NCI-H1436 (cell line): ENCODE data around the gene PPIF.
A peak's percentile ranks its signal among the peaks of the same experiment; 100 is the strongest.

Experiments used
- DNase-seq: peaks from one replicate; lab custom pipeline; 2025; lab: John Stamatoyannopoulos, UW

The PPIF gene

DNA sequence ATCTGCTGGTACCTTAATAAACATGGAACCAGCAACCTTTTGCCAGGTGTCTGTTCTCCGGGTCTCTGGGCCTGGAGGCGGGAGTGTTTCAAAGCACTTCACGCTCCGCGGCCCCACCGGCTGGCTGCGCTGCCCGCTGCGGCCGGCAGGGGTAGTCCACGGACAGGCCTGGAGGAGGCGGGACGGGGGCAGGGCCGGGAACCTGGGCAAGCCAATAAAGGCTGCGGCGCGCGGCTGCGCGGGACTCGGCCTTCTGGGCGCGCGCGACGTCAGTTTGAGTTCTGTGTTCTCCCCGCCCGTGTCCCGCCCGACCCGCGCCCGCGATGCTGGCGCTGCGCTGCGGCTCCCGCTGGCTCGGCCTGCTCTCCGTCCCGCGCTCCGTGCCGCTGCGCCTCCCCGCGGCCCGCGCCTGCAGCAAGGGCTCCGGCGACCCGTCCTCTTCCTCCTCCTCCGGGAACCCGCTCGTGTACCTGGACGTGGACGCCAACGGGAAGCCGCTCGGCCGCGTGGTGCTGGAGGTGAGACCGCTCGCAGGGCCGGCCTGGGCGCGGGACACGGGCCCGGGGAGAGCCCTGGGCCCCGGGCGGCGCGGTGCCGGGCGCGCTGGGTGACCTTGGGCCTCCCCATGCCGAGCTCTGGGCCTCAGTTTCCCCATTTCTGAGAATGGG, at the start of gene PPIF:
PPIF (plus strand) TSS at position 244 of the 668 bp plus-strand sequence; CDS start at position 324, 80 bp downstream.
- DNase-seq: peak; percentile 86

DNA sequence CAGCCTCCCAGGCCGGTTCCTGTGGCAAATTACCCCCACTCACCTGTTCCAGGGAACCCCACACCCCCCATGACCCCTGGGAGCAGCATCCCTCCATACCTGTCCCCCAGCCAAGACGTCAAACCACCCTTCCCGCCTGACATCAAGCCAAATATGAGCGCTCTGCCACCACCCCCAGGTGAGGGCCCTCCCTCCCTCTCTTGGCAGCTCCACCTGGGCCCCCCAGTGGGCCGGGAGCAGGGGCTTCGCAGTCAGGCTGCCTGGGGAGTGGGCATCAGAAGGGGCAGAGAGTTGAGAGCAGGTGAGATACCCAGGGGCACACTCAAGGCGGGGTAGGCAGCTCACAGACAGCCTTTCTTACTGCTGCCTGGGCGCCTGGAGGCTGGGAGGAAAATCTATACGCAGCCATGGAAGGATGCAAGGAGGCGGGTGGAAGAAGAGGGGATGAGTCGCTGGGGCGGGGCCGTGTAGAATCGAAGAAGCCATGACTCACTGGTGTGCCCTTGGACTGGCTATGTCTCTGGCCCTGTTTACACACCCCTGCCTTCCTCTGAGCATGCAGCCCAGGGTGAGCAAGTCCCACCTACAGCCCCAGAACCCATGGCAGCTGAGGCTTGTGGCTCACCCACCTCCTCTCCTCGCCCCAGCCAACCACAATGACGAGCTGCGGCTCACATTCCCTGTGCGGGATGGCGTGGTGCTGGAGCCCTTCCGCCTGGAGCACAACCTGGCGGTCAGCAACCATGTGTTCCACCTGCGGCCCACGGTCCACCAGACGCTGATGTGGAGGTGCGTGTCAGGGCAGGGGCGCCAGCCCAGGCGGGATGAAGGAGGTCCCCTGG, 48.6 kb upstream of the PPIF start:
- DNase-seq: no peak

DNA sequence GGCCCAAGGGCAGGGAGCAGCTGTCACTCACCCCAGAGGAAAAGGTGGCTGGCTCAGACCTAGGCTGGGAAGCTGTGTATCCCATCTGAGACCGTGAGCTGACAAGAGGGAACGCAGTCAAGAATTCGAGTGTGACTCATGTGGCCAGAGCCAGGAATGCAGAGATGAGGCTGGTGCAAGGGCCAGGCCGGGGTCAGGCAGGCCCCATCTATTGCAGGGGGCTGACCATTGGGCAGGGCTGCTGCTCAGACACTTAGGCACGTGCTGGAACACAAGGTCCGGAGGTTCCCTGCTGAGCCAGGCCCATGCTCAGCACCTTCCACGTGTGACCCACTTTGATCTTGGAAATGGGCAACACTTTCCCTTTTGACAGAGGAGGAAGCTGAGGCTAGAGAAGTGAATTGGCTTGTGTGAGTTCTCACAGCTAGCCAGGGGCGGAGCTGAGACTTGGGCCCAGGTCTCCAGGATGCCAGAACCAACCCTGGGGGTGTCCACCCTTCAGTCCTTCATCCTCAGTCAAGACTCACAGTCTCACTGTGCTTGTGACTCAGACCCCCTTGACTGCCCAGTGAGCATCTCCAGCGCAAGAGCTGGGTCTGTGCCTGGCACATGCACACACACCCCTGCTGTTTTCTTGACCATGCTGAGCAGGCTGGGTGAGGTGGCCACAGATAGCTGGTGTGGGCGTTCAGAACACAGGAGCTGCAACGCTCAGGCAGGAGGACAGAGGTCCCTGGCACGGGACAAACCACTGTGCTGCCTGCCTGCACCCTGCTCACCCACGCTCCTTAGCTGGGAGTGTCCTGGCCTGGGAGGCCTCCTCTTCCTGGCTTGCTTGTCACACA, 47.6 kb upstream of the PPIF start:
- DNase-seq: no peak

DNA sequence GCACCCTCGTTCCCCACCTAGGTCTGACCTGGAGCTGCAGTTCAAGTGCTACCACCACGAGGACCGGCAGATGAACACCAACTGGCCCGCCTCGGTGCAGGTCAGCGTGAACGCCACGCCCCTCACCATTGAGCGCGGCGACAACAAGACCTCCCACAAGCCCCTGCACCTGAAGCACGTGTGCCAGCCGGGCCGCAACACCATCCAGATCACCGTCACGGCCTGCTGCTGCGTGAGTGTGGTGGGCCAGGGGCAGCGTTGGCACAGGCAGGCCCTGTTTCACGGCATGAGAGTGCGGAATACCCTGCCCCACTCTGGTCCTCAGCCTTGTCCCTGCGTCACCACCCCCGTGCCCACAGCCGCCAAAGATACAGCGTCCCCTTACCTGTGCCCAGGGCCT, 46.6 kb upstream of the PPIF start:
- DNase-seq: no peak

DNA sequence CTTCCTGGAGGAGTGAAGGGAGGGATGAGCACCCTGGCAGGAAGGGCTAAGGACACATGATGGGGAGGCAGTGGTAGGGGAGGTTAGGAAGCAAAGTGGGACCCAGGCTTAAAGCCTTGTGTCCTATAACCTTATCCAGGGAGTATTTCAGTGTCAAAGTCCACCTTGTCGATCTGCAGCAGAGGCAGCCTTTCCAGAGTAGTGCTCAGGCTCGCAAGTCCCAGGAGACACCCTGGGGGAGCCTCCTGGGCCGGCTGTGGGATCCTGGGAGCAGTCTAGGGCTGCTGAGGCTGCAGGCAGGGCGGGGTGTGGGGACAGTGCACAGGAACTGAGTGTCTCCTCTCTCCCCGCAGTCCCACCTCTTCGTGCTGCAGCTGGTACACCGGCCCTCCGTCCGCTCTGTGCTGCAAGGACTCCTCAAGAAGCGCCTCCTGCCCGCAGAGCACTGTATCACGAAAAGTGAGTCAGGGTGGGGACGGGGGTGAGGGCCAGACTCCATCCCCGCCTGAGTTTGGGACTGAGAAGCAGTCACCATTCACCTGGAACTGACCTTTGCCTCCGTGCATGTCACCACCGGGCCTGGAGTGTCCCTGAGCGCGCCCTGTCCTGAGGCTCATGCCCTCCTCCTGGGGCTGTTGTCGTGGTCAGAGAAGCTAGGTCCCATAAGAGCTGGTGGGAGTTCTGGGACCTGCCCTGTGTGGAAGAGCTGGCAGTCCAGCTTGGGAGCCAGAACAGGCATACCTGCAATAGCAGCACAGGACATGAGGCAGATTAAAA, 45.3 kb upstream of the PPIF start:
- no peak for DNase-seq

DNA sequence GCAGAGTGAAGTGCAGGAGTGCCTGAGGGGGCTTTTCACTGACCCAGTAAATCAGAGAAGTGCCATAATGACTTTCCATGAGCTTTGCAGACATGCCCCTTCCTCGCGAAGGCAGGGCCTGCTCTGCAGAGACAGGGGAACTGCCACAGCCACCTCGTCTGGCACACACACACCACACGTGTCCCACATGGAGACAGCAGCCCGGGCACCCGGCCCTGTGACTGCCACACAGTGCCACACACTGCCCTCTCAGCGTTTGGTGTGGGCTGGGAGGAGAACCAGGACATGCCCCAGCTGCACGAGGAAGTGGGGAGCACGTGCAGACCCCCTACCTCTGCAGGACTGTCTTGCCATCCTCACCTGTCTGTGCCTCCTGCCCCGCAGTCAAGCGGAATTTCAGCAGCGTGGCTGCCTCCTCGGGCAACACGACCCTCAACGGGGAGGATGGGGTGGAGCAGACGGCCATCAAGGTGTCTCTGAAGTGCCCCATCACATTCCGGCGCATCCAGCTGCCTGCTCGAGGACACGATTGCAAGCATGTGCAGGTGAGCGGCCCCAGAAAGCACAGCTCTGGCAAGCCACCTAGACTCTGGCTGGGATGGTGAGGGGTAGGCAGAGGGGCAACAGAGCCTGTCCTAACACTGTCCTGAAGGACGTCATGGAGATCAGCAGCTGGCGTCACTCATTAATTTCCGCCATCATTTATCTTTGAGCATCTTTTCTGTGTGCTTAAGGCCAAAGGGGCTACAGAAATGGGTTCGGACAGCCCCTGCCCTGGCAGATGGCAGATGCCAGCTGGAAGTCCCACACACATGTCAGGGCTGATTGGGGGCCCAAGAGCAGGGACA, 43.4 kb upstream of the PPIF start:
- DNase-seq: no peak

DNA sequence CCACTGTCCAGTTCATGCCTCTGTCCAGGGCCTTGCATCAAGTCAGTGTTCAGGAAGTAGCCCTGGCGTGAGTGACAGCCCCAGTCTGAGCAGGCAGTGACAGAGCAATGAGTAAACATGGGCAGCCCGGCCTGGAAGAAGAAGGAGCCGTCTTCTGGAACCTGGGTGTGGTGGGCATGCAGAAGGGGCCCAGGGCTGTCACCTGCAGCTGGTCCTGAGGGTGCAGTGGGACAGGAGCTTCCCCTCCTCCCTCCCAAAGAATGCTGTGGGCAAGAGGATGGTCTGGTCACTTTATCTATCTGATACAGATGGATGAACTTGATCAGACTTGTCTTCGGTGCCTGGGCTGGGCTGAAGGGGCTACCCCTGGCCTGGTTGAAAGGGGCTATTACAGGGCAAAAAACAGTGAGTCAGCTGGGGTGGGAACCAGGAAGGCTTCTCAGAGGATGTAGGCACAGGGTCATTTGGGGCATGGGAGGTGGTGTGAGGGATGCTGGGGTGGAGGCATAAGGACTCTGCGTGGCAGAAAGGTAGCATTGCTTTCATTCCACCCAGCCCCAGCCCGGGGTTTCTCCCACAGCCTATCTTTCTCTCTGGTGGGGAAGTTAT, 42.7 kb upstream of the PPIF start:
- DNase-seq: no peak

DNA sequence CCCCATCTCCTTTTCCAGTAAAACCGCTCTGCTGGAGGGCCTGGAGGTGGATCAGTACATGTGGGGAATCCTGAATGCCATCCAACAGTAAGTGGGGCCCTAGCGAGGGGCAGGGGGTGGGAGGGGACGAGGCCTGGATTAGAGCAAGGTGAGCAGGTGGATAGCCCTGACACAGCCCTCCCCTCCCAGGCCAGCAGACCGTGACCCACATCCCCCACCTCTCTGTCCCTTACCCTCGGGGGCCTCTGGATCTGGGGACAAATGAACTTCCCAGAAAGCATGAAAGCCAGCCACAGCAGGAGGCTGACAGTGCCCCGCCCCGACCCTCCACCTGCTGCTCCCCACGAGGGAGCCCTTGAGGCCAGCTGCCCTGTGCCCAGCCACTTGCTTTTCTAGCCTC, 41.8 kb upstream of the PPIF start:
- no peak for DNase-seq

DNA sequence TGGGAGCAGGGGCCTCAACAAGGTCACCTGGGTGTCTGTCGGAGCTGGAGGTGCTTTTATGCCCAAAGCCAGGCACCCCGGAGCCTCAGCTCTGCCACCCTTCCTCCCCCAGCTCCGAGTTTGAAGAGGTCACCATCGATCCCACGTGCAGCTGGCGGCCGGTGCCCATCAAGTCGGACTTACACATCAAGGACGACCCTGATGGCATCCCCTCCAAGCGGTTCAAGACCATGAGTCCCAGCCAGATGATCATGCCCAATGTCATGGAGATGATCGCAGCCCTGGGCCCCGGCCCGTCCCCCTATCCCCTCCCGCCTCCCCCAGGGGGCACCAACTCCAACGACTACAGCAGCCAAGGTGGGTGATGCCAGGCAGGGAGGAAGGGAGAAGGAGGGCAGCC, 41.3 kb upstream of the PPIF start:
- no peak for DNase-seq

DNA sequence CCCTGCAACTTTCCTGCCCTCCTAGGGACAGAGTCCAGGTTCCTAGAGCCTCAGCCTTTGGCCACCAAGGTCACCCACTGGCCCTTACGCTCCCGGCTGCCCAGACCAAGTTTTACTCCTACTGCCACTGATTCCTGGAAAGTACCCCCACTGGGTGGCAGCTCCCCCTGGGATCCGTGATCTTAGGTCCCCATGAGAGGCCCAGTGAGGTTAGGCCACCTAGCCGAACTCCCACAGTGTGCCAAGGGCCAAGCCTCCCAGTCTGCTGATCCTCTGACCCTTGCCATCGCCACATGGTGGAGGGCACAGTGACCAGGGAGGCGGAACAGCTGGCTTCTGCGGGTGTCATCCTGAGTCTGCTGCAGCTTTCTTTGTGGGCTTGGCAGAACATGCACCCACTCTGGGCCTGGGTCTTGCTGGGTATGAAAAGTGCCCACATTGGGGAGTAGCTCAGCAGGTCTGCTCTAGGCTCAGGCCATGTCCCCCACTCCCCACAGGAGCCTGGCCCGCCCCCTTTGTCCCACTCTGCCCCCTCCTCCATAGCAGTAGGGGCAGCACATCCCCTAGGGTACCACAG, 40.5 kb upstream of the PPIF start:
- DNase-seq: no peak

DNA sequence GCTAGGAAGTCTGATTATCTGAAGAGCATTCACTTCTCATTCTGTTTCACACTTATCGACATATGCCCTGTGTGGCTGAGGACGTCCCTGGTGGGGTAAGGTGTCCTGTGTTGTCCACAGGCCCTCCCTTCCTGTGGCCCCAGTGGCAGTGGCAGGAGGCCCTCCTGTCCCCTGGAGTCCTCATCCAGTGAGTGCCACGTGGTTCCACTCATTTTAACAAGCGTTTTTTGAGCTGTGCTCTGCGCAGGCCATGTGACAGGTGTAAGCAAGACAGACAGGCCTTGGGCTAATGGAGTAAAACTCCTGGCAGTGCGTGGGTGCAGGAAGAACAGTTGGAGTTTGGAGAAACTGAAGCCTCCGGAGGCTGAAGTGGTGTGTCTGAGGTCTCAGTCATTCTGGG, 39.3 kb upstream of the PPIF start:
- DNase-seq: no peak

DNA sequence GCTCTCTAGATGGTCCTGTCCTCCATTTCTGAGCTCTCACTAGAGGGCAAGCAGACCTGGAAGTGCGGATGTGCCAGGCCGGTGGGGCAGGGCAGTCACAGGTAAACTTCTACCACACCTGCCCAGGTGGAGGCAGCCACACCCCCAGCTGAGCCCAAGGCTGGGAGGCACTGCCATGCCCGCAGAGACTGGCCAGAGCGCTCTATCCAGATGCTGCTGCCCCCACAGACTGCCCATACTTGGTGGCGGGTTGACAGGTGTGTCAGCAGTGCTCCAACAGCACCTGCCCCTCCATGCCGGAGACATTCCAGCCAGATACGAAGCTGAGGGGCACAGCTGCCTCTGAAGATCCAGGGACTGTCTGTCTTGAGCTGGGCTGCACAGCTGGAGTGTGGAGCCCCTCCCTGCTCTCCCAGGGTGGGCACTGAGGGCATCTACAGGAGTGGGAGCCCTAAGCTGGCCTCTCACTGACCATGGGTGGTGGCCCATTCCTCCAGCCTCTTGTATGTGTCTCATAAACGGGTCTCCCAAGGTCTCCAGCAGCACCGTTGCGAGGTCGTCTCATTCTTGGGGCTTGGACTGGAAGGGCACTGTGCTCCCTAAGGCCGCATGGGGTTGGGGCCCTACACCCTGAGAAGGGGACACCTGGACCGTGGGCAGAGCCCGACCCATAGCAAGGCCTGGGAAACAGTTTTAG, 38.2 kb upstream of the PPIF start:
- no peak for DNase-seq

DNA sequence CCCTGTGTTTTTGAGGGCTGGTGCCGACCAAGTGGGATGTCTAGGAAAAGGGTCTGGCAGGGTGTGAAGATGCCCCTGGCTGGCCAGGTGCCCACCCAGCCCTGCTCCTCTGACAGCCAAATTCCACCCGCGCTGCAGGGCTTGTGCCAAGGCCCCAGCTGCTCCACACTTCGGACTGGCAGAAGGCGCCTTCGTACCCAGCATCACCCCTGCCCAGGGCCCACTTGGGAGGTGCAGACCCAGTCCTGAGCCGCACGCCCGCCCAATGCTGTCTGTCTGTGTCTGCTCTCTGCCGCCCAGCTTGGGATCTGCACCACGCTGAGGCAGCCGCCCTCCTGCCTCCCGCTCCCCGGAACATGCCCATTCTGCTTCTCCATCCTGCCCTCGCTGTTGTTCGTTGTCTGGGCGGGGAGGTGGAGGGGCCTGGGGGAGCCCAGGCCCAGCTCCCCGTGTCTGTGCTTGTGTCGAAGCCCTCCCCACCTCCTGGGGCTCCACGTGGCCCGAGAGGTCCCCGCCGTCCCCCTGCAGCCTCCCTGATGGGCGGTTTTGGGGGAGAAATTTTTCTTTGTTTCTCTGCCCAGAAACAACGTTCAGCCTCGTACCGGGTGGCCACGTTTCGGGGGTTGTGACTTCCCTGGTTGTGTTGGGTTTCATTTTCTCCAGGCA, 36.9 kb upstream of the PPIF start:
- no peak for DNase-seq

DNA sequence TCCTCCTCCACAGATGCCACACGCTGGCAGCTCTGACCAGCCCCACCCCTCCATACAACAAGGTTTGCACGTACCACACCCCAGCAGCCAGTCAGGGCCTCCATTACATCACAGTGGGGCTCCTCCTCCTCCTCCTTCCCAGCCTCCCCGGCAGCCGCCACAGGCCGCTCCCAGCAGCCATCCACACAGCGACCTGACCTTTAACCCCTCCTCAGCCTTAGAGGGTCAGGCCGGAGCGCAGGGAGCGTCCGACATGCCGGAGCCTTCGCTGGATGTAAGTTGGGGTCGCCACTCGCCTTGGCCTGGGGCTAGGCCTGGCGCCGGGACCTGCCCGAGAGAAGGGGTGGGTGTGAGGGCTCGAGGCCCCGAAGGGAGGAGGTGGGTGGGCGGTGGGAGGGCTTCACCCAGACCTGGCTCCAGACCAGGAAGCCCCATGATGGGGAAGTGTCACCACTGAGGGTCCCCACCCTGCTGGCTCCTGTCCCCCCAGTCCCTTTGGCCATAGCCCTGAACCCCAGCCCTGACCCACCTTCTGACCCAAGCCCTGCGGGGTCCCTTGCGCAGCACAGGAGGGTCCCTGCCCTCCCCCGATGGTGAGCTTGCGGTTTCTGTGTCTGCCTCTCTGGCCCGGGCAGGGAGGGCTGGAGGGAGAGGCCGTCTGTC, 36.2 kb upstream of the PPIF start:
- DNase-seq: no peak

DNA sequence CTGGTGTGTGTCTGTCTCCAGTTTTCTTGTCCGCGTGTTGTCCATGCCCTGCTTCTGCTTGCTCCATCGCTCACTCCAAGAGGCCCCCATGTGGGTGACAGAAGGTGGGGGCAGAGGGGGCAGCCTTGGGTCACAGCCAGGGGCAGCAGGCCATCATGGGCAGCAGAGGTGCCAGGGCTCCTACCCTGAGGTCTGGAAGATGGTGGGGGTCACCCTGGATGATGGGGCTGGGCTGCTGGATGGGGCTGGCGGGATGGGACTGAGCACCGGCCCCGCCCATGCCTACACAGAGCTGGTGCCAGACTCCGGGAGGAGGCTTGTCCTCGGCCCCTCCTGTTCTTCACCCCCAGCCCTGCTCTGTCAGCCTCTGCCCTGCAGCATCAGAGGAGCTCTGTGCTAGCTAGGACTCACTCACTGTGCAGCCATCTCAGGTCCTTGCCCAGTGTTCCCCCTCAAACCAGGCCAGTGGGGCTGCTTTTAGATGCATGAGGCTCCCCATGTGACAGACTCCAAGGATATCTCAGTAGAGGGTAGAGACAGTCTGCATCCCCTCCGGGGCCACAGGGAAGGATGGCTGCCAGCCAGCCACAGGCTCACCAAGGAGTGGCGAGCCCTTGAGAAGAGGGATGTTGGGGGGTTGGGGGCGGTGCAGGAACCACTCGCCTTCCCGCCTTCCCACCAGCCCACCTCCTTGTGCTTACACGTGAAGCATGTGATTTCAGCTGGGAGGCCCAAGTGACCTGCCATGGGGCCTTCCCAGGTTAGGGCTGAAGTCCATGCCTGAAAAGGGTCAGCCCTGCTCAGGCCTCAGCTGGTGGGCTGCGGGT, 35.5 kb upstream of the PPIF start:
- DNase-seq: no peak

DNA sequence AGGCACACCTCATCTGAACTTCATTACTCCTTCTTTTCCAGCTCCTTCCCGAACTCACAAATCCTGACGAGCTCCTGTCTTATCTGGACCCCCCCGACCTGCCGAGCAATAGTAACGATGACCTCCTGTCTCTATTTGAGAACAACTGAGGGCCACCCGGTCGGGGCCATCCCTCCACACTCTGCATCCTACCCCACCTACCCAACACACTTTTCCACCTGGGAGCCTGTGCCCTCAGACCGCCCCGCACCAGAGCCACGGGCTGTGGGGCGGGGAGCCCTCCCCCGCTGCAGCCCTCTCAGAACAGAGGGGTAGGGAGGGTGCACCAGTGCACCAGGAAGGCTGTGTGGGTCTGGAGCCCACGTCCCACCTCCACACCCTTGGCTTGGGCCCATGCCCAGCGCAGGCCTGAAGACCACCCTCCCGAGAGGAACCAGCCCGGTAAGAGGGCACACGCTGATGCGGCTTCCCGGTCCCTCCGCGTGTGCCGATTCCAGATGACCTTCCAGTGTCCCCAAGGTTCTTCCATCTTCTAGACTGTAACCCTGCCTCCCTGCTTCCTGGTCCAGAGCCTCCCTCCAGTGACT, 34.6 kb upstream of the PPIF start:
- DNase-seq: no peak

DNA sequence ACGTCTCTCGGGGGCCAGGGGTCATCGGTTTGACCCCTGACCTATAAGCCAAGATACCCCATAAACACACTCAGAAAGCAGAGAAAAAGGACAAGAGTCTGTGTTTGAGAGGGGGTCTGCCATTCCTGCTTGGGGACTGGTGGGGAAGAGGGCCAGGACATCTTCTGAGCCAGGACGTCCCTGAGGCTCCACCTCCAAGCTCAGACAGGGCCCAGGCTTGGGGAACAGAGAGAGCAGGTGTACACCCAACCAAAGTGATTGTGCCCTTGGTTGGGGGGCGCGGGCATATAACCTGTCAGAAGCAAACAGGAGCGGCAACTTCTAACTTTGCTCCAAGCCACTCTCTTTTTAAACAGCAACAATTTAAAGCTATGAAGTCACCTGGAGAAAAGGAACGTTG, 33.9 kb upstream of the PPIF start:
- no peak for DNase-seq
